ENCODE data around the gene PCDHA7.
"Not testable (repeated sequence)": the region's sequence is repeated elsewhere in the genome, so short reads cannot be mapped to it uniquely, and the experiment has no call there.

PCDHA7 gene

DNA sequence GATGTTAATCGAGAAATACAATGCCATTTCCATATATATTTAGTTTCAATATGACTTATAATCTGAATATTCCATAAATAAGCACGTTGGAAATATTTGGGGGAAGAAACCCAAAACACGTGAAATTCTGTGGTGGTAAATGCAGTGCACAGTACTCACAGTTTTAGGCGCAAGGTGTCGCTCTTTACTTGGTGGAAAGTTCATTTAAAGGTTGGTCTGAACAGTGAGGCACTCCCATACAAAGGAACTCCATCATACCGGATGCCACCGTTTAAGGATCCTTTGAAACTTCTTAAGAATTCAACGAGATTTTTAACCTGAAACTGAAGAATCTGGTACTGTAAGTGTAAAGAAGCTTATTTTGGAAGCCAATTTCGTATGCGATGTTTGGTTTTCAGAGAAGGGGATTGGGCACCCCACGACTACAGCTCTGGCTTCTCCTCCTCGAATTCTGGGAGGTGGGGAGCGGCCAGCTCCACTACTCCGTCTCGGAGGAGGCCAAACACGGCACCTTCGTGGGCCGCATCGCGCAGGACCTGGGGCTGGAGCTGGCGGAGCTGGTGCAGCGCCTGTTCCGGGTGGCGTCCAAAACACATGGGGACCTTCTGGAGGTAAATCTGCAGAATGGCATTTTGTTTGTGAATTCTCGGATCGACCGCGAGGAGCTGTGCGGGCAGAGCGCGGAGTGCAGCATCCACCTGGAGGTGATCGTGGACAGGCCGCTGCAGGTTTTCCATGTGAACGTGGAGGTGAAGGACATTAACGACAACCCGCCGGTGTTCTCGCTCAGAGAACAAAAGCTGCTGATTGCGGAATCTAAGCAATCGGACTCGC, 34.9 kb downstream of the PCDHA7 start, which contains the start of gene PCDHA11:
Gene PCDHA11, plus strand, starts transcription at position 237 of the 834 bp plus-strand sequence. Its CDS starts 147 bp downstream, at position 384.
- DNase-seq = no peak

DNA sequence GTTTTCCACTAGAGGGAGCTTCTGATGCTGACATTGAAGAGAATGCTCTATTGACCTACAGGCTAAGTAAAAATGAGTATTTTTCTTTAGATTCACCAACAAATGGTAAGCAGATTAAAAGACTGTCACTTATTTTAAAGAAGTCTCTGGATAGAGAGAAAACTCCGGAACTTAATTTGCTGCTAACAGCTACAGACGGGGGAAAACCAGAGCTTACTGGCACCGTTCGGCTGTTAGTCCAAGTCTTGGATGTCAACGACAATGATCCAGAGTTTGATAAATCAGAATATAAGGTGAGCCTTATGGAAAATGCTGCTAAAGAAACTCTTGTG, 35.5 kb downstream of the PCDHA7 start:
- DNase-seq = no peak

DNA sequence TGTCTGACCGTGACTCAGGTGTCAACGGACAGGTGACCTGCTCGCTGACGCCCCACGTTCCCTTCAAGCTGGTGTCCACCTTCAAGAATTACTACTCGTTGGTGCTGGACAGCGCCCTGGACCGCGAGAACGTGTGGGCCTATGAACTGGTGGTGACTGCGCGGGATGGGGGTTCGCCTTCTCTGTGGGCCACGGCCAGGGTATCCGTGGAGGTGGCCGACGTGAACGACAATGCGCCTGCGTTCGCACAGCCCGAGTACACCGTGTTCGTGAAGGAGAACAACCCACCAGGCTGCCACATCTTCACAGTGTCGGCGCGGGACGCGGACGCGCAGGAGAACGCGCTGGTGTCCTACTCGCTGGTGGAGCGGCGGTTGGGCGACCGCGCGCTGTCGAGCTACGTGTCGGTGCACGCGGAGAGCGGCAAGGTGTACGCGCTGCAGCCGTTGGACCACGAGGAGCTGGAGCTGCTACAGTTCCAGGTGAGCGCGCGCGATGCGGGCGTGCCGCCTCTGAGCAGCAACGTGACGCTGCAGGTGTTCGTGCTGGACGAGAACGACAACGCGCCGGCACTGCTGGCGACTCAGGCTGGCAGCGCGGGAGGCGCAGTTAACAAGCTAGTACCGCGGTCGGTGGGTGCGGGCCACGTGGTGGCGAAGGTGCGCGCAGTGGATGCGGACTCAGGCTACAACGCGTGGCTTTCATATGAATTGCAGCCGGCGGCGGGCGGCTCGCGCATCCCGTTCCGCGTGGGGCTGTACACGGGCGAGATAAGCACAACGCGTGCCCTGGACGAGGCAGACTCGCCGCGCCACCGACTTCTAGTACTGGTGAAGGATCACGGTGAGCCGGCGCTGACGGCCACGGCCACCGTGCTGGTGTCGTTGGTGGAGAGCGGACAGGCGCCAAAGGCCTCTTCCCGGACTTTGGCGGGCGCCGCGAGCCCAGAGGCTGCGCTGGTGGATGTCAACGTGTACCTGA, 36.4 kb downstream of the PCDHA7 start:
- no peak for DNase-seq

DNA sequence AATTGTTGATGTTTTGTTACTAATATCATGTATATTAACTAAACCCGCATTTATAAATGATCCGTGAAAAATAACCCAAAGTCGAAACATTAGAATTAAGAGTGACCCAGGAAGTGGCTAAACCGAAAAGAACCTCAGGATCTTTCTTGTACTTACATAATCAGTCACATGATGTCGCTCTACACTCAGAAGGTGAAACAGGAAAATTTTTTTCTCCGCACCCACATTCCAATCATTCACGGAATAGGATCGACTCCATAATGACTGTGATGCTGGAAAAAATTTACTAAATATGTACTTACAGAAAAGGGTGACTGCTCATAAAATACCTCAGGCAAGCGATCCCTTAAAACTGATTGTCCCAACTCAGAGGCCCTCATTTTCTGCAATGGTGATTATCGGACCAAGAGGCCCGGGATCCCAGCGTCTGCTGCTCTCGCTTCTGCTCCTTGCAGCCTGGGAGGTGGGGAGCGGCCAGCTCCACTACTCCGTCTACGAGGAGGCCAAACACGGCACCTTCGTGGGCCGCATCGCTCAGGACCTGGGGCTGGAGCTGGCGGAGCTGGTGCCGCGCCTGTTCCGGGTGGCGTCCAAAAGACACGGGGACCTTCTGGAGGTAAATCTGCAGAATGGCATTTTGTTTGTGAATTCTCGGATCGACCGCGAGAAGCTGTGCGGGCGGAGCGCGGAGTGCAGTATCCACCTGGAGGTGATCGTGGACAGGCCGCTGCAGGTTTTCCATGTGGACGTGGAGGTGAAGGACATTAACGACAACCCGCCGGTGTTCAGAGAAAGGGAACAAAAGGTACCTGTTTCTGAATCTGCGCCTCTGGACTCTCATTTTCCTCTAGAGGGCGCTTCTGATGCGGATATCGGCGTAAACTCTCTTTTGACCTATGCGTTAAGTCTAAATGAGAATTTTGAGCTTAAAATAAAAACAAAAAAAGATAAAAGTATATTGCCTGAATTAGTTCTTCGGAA, 41.3 kb downstream of the PCDHA7 start, which contains the start of gene PCDHA12:
Gene PCDHA12, plus strand, starts transcription at position 224 of the 981 bp plus-strand sequence. Its CDS starts 165 bp downstream, at position 389.
- DNase-seq = no peak

DNA sequence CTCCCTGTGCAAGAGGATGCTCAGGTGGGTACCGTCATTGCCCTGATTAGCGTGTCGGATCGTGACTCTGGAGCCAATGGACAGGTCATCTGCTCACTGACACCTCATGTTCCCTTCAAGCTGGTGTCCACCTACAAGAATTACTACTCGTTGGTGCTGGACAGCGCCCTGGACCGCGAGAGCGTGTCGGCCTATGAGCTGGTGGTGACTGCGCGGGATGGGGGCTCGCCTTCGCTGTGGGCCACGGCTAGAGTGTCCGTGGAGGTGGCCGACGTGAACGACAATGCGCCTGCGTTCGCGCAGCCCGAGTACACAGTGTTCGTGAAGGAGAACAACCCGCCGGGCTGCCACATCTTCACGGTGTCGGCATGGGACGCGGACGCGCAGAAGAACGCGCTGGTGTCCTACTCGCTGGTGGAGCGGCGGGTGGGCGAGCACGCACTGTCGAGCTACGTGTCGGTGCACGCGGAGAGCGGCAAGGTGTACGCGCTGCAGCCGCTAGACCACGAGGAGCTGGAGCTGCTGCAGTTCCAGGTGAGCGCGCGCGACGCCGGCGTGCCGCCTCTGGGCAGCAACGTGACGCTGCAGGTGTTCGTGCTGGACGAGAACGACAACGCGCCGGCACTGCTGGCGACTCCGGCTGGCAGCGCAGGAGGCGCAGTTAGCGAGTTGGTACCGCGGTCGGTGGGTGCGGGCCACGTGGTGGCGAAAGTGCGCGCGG, 42.6 kb downstream of the PCDHA7 start:
- not testable (repeated sequence) for DNase-seq

DNA sequence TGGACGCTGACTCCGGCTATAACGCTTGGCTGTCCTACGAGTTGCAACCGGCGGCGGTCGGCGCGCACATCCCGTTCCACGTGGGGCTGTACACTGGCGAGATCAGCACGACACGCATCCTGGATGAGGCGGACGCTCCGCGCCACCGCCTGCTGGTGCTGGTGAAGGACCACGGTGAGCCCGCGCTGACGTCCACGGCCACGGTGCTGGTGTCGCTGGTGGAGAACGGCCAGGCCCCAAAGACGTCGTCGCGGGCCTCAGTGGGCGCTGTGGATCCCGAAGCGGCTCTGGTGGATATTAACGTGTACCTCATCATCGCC, 43.2 kb downstream of the PCDHA7 start:
- no peak for DNase-seq

DNA sequence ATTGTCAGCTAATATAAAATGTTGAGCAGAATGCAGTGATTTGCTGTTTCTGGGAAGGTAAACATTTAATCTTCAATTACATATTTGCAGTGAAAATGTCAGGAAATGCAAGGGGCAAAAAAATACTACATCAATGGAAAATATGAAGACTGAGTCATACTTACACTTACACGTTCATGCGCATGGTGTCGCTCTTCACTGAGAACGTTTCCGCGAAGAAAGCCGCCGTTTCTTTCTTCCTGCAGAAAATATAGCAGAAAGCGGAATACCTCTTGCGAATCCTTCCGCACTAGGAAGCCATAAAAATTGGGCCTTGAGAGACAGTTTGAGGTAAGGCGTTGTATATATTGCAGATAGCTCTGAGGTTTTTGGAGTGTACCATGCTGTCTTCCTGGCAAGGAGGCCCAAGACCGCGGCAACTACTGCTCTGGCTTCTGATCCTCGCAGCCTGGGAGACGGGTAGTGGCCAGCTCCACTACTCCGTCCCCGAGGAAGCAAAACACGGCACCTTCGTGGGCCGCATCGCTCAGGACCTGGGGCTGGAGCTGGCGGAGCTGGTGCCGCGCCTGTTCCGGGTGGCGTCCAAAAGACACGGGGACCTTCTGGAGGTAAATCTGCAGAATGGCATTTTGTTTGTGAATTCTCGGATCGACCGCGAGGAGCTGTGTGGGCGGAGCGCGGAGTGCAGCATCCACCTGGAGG, 48.0 kb downstream of the PCDHA7 start, which contains the start of gene PCDHA13:
Gene PCDHA13, plus strand, starts transcription at position 236 of the 702 bp plus-strand sequence. Its CDS starts 145 bp downstream, at position 381.
- no peak for DNase-seq

DNA sequence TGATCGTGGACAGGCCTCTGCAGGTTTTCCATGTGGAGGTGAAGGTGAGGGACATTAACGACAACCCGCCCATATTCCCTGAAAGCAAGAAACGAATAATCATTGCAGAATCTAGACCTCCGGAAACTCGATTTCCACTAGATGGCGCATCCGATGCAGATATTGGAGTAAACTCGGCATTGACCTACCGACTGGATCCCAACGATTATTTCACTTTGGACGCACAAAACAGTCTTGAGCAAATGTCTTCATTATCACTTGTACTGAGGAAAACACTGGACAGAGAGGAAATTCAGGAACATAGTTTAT, 48.5 kb downstream of the PCDHA7 start:
- DNase-seq = no peak

DNA sequence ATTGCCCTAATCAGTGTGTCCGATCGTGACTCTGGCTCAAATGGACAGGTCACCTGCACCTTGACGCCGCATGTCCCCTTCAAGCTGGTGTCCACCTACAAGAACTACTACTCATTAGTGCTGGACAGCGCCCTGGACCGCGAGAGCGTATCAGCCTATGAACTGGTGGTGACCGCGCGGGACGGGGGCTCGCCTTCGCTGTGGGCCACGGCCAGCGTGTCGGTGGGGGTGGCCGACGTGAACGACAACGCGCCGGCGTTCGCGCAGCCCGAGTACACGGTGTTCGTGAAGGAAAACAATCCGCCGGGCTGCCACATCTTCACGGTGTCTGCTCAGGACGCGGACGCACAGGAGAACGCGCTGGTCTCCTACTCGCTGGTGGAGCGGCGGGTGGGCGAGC, 49.3 kb downstream of the PCDHA7 start:
- DNase-seq = no peak

DNA sequence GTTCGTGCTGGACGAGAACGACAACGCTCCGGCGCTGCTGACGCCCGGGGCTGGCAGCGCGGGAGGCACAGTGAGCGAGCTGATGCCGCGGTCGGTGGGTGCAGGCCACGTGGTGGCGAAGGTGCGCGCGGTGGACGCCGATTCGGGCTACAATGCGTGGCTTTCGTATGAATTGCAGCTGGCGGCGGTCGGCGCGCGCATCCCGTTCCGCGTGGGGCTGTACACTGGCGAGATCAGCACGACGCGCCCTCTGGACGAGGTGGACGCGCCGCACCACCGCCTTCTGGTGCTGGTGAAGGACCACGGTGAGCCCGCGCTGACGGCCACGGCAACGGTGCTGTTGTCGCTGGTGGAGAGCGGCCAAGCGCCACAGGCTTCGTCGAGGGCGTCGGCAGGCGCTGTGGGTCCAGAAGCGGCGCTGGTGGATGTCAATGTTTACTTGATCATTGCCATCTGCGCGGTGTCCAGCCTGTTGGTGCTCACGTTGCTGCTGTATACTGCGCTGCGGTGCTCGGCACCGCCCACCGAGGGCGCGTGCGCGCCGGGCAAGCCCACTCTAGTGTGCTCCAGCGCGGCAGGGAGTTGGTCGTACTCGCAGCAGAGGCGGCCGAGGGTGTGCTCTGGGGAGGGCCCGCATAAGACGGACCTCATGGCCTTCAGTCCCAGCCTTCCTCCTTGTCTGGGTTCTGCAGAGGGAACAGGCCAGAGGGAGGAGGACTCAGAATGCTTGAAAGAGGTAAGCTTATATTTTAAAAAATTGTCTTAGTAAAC, 50.0 kb downstream of the PCDHA7 start:
- no peak for DNase-seq

All from KG1 (cell line).